Cerebellar cortex (tissue), 1 donor: ENCODE measurements around the gene SVOPL.

Source experiments
- DNase-seq: peaks from one replicate; pipeline ENCODE4 v3.0.0-alpha.2; 2015; ENCODE audit warnings: low spot score

Gene SVOPL

DNA sequence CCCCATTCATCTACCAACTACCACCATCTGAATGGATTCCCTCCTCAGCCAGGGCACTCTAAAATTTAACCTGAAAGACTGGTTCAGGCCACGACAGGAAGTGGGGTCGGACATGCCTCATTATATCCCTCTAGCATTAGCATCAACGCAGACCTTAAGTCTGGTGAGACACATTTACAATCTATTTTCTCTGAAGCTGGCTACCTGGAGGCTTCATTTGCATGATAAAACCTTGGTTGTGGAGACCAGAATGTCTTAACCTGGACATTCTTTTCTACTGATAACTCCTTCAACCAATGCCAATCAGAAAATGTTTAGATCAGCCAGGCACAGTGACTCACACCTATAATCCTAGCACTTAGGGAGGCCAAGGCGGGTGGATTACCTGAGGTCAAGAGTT is 42.3 kb downstream of the SVOPL start:
- DNase-seq, result no peak

DNA sequence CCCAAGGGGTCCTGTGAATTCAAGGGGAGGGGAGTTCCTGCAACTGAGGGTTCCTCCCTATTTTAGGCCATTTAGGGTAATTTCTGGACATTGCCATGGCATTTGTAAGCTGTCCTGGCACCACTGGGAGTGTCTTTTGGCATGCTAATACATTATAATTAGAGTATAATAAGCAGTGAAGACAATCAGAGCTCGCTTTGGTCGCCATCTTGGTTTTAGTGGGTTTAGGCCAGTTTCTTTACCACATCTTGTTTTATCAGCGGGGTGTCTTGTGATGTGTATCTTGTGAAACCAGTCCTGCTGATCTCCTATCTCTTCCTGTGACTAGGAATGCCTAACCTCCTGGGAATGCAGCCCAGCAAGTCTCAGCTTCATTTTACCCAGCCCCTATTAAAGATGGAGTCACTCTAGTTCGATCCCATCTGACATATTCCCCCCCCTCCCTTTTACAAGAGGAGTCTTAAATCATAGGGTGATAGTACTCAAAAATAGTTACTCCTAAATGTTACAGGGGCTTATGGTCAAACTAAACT is 43.2 kb downstream of the SVOPL start:
- DNase-seq, result no peak

DNA sequence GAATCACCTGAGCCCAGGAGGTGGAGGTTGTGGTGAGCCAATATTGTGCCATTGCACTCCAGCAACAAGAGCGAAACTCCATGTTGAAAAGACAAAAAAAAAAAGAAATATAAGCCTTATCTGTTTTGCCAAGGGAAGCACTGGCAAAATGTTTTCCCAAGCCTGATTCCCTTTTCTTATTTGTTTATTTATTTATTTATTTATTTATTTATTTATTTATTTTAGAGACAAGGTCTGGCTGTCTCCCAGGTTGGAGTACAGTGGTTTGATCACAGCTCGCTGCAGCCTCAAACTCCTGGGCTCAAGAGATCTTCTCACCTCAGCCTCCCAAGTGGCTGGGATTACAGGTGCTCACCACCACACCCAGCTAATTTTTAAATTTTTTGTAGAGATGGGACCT is 44.2 kb downstream of the SVOPL start:
- DNase-seq, result no peak

DNA sequence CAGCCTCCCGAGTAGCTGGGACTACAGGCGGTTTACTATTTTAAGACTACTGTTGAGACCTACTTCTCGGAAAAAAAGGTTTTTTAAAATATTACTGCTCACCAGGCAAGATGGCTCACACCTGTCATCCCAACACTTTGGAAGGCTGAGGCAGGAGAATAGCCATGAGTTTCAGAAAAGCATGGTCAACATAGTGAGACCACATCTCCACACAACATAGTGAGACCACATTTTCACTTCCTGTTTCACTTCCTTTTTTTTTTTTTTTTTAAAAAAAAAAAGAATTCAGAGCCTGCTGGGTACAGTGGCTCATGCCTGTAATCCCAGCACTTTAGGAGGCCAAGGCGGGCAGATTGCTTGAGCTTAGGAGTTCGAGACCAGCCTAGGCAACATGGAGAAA is 46.5 kb downstream of the SVOPL start:
- DNase-seq, result no peak

DNA sequence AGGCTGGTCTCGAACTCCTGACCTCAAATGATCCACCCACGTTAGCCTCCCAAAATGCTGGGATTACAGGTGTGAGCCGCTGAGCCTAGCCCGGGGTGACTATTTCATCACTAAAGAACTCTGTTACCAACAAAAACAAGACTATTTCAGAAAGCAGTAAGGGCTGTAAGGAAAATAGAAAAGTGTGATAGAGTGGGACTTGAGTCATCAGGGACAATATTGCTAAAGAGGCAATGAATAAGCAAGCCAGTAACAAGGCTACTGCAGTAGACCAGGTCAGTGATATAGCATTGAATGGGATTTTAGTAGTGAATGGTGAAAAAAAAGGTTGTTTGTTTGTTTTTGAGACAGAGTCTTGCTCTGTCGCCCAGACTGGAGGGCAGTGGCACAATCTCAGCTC is 51.7 kb downstream of the SVOPL start:
- DNase-seq, result no peak

DNA sequence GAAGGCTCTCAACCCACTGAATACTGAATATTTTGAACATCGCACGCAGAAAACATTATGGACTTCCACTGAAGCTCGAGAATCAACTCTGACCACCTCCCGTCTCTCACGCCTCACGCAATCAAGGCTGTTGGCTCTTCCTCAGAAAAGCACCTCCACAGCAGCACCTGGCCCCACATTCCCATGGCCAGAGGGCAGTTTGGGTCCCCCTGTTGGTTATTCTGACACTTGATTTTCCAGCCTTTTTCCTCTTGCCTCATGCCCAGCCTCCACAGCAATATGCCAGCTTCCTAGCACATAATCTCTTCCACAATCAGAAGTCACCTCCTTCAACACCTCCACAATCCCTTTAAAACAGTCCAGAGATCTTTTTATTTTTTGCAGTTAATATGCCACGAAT is 55.9 kb downstream of the SVOPL start:
- no peak for DNase-seq

DNA sequence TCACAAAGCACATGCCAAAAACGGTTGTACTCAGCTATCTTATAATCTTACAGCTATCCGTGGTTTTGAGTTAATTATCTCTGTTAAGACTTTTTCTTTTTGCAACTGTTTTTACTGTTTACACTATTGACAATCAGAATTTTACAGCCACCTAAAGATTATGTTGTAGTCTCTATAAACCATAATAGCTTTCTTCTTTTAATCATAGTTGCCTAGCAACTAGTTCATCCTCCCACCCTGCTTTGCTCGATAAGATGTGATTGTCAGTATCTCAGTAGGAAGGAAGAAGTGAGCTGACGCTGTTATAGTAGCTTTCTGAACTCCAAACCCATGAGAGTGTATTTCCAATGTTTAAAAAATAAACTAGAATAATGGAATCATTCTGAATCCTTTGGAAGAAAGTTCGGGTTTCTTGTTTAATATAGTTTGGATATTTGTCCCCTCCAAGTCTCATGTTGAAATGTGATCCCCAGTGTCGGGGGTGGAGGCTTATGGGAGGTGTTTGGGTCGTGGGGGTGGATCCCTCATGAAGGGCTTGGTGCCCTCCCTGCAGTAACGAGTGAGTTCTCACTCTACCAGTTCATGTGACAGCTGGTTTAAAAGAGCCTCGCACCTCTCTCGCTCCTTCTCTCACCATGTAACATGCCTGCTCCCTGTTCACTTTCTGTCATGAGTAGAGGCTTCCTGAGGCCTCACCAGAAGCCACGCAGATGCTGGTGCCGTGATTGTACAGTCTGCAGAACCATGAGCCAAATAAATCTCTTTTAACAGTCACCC is 68.1 kb downstream of the SVOPL start:
- no peak for DNase-seq

DNA sequence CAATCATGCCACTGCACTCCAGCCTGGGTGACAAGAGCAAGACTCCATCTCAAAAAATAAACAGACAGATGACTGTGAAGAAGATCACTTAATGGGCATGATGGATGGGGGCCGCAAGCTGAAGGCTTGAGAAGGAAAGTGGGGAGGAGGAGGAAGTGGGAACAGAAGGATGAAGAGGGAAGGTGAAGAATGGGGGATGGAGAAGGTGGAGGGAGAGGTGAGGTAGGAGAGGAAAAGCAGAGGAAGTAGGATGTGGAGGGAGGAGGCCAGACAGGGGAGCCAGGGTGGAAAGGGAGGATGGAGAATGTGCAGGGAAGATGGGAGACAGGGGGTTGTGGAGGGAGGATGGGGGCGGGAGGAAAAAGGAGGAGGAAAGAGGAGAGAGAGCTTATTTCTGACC is 68.8 kb downstream of the SVOPL start:
- DNase-seq, result no peak

DNA sequence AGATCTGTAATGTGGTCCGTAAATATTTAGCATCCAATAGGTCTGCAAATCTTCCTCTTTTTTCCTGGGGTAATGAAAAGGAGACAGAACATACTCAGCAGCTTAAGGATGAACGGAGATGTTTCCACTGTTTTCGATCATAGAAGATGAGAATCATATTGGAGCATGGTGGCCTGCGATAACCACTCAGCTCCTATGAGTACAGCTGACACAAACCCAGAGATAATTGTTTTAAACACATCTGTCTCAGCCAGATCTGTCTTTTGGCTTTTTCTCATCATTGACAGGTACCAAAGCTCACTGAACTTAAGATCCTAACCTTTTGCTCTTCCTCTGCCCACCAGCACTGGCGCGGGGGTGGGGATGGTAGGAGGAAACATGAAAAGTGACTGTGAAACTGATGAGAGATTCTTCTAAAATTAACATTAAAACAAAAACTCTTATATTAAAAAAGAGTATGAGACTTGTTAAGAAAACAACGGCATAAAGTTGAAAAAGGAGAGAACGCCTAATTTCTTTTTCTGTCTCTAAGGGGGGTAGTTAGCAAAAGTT is 71.0 kb downstream of the SVOPL start:
- no peak for DNase-seq

DNA sequence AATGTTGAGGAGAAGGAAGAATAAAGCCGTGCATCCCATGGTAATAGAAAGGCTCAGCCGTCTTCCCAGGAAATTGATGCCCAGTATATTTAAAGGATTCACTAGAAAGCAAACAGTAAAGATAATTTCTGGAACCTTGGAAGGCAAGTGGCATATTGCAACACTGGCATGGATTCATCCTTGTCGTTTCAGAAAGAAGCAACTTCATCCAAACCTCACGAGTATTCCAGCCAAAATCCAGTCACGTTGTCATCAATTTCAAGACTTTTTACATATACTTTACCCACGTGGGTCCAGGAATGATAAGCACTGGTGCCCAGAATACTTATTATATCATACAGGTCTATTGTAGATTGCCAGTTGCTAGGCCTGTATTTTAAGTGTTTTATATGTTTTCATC is 73.8 kb downstream of the SVOPL start:
- no peak for DNase-seq

DNA sequence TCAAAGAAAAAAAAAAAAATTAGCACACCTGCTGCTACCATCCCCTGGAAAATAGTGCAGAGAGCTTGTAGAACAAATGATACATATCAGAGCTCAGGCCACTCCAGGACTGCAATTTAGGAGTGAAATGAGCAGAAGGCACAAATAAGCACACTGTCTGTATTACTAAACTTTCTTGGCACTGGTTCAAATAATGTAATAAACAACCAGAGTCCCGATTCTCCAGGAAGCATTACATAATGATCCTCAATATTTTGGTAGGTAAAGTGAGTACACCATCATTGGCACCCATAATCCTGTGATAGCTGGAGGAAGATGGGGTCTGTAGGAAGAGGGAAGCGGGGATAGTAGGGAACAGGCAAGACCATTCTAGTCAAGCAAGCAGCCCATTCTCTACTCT is 74.3 kb downstream of the SVOPL start:
- no peak for DNase-seq

DNA sequence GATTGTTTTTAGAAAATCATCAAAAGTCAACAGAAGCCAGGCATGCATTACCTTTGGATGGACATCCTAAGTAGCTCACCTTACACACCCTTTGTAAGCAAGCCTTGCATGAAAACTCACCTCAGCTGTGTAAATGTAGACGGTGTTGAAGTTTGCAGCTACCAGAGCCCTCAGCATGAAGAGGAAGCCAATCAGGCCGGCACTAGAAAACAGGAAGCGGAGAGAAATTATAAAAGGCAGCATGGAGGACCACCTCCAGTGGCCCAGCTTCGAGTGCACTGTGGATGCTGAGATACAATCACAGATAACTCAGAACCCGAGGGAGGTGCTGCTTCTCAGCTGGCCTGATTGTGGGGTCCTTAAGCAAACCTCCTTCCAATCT is 75.3 kb downstream of the SVOPL start:
- DNase-seq, result no peak

DNA sequence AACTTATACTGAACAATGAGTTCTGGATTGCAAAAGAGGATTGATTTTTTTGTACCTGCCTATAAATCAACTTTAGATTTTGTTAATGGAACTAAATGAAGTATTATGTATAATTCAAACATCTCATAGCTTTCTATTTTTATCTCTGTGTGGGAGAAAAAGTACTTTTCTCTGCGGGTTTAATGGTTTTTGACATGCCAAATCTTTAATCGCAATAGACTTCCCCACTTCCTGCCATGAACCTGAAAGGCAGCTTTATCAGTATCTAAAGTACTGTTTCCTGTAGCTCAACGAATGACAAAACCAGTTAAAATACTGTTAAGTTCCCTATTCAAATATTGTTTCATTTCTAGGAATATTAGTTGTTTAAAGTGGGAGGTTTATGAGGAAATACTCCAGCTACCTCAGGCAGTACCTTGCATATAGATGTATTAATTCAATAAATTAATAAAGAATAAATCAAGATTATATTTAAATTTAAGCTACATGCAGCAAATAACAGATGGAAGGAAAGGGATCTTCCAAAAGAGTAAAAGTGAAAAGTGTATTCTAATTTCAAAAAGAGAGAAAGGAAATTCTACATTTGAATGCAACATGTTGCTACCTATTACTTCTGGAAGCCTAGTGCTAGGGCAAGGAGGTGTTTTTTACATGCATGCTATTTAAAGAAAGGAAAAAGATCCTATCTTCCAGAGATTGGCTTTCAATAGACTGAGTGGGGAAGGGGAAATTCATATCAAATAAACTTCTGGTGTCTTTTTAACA is 75.9 kb downstream of the SVOPL start:
- DNase-seq, result no peak

DNA sequence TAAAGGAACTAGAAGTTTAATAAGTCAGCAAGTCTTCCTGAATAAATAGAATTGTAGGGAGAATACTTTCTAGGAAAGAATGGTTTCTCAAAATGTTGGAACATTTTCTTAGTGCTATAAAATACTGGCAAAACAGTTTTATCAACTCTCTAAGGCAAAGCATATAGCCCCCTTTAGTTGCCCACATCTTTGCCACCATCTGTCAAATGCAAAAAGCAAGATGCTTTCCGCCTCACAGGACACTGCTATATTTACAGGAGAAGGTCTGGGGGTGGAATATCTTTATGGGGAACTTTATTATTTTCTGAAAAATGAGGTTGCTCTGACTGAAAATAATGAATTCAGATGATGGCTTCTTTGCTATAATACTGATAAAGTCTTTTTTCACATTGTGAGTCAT is 78.3 kb downstream of the SVOPL start:
- no peak for DNase-seq

DNA sequence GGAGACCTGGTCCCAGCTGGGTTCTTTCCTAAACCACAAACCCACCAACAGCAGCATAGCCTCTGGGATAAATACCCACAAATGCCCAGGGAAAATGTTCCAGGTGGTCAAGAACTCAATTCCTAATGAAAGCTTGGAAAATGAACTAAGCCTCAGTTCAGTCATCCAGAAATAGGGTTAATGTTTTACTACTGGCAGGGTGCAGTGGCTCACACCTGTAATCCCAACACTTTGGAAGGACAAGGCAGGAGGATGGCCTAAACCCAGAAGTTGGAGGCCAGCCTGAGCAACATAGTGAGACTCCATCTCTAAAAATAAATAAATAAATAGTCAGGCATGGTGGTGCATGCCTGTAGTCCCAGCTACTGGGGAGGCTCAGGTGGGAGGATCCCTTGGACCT is 82.2 kb downstream of the SVOPL start:
- no peak for DNase-seq

DNA sequence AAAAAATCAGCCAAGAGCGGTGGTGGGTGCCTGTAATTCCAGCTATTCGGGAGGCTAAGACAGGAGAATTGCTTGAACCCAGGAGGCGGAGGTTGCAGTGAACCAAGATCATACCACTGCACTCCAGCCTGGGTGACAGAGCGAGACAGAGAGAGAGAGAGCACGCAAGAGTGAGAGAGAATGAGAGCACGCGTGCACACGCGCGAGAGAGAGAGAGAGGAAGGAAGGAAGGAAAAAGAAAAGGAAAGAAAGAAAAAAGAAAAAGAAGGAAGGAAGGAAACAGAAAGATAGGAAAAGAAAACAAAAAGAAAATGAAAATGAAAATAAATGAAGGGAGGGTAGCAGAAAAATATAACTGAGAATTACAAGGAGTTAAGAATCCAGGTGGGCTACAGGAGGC is 82.7 kb downstream of the SVOPL start:
- no peak for DNase-seq

DNA sequence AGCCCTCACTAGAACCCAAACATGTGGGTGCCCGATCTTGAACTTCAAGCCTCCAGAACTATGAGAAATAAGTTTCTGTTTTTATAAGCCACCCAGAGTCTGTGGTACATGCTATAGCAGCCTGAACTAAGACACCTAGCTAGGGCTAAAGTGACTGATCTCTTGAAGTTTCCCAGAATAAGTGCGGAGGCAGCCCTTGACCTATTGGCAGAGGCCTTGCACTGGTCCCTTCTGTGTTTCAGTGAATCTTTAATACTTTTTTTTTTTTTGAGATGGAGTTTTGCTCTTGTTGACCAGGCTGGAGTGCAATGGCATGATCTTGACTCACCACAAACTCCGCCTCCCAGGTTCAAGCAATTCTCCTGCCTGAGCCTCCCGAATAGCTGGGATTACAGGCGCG is 85.1 kb downstream of the SVOPL start:
- DNase-seq, result no peak

DNA sequence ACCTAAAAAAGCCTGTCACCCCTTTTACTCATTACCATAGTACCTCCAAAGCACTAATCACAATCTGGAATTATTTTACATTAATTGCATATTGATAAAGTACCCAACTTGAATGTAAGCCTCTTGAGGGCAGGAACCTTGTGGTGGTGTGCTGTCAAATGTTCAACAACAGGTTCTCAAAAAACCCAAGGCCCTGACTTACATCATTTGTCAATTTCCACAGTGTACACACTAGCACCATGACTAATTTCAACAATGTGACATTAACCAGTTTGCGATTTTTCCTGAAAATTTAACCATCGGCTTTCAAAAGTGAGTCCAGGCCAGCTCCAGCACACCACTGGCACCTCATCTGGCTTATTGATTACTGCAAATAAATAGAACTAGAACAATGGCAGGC is 87.5 kb downstream of the SVOPL start:
- DNase-seq, result no peak

DNA sequence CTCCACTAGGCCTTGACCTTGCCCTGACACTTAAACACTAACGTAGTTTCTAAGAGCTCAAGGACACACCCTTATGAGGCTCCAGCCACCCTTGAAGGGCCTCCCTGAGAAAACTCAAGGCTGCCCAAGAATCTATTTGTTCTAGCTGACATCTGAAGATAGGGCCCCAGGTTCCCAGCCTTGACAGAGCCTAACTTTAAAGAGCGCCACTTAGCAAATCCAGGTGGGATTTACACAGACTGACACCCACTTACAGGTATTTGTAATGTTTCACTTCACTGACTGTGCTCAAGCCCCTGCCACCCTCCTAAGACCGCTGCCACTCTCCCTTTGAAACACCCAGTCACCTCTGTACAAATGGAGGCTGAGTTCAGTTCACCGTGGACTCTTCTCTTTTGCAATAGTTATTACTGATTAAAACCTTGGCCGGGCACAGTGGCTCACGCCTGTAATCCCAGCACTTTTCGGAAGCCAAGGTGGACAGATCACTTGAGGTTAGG is 90.4 kb downstream of the SVOPL start:
- no peak for DNase-seq

DNA sequence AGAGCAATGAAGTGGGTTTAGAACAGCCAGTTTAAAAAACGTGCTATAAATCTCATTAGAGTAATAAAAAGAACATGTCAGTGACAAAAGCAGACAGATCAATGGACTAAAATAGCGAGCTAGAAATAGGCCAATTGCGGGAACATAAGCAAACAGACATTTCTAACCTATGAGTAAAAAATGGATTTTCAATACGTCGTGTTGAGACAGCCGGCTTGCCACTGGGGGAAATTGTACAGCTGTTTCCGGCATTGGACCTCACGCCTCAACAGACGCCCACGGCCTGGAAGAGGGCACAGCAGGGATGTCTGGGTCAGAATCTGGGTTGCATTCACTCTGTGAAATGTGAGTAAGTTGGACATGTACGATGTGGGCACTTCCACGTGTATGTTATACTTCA is 92.9 kb downstream of the SVOPL start:
- DNase-seq, result no peak

DNA sequence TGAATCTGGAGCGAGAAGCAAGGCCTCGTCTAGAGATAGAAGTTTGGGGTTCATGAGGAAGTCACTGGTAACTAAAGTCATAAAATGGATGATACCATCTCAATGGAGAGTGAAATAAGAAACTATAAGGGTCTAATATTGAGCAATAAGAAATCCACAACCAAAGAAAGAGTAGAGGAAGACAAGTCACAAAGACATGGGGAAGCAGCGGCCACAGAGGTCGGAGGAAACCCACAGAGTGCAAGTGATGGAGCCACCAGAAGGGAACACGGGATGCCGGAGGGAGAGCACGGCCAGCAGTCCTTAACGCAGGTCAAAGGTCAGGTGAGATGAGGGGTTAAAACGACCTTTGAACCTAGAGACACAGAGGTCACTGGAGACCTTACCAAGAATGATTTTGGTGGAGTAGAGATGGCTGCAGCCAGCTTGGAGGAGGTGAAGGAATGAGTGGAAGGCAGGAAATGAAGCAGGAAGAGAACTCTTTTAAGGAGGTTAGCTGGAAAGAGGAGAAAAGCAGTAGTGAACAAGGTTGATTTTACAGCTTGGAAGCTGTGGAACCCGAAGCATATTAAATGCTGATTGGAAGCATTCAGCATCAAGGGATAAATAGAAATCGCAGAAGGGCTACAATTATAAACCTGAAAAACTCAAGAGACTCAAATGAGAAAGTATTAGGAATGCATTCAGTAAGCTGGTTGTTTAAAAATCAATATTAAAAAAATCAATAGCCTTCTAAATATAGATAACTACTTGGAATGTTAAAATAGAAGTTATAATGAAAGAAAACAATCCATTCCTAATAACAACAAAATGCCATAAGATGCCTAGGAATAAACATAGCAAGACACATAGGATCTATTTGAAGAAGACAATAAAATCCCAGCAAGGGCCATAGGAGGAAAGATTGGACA is 93.7 kb downstream of the SVOPL start:
- DNase-seq, result no peak

DNA sequence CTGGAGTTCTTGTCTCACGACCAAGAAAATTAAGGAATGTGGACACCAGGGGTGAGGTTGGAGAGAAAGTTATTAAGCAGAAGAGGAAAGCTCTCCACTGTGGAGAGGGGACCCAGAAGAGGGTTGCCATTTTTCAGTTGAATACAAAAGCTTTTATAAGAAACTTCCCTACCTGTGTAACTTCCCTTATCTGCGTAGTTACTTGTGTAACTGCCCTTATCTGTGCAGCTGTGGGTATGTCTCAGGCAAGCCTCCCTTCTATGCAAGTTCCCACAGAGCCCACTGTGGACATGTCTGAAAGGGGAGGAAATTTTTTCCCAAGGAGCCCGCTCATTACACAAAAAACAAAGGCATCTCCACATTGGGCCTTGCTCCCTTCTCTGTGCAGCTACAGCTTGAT is 94.9 kb downstream of the SVOPL start:
- DNase-seq, result no peak
